HEK293 (cell line): ENCODE data around the gene OTUD3.

Experiments used
- YY1 ChIP-seq: fragments of 450-650 bp; formaldehyde crosslinking; IDR thresholded peaks from 2 replicates; pipeline ENCODE4 v1.5.1; 2018; ENCODE audit warnings: missing biosample characterization, missing genetic modification characterization
- ZNF274 ChIP-seq, 2 experiments: fragments of 200-500 bp in 1 of 2; fragments of 450-650 bp in 1 of 2; sonication (Bioruptor generic) in 1 of 2; formaldehyde crosslinking in 1 of 2; IDR thresholded peaks; 2 replicates each; pipeline versions ENCODE4 v1.5.1 to v1.6.1; 2014 to 2016; ENCODE audit warnings: borderline replicate concordance in 1 of 2, inconsistent platforms in 1 of 2, low read length in 1 of 2, missing biosample characterization in 1 of 2, missing genetic modification characterization in 1 of 2
- ZNF501 ChIP-seq: fragments of 450-650 bp; formaldehyde crosslinking; IDR thresholded peaks from 2 replicates; pipeline ENCODE4 v1.5.1; 2016; ENCODE audit warnings: missing biosample characterization, missing genetic modification characterization

DNA sequence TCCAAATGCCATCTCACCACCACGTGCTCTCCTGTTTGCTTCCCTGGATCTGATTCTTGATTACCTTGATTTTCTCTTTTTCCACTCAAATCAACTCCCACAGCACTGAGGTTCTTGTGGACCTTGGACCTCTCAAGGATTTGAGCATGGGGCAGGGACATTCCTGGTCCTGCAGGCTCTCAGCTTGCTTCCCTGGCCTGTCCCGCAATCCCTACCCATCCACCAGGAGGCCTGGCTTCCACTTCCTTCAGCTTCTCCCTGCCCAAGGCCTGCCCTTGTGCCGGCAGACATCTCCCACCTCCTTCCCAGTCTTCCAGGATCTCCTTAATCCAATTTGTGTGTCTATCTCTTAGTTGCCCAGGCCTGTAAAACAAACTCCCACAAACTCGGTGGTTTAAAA, 75.6 kb downstream of the OTUD3 start:
- TF ChIP-seq ZNF501 (no peak), ZNF274 (IDR thresholded peaks at IDR 0.05; ENCODE audit: low read length) (no peak), ZNF274 (tag by site-specific recombination; IDR thresholded peaks at IDR 0.05; ENCODE audit: borderline replicate concordance) (no peak), YY1 (tag by site-specific recombination) (no peak)
